ENCODE results near the gene RUNX2. TPM values are rescaled to one million over a fixed set of nuclear protein-coding genes. Genes with fewer than 3 reads are reported as not detected.

The RUNX2 gene
- total RNA-seq, 1 experiment from 2014 or later, result 3.8 TPM

DNA sequence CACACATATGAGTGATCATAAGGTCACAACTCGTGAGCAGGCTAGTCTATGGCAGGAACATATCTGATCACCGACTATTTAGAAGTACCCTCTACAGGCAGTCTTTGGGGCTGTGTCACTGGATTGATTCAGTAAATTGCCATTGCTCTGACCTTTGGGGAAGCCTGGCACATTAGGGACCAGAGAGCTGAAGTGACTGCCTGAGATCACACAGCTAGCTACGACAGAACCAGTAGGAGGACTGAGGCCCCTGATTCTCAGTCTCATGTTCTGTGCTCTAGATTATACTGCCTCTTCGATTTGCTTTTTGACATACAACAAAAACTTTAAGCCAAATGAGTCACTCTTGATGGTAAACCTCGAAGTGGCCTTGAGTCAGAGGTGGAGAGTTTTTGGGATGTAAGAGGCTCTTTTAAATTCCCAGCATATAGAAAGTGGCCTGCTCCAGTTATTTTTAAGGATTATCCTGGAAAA is 297.1 kb downstream of the RUNX2 start:
- CTCF ChIA-PET, result no interaction called here
- peak overlapping the region; percentile 45 for H3K4me2 ChIP-seq (ENCODE audit: low read length)

DNA sequence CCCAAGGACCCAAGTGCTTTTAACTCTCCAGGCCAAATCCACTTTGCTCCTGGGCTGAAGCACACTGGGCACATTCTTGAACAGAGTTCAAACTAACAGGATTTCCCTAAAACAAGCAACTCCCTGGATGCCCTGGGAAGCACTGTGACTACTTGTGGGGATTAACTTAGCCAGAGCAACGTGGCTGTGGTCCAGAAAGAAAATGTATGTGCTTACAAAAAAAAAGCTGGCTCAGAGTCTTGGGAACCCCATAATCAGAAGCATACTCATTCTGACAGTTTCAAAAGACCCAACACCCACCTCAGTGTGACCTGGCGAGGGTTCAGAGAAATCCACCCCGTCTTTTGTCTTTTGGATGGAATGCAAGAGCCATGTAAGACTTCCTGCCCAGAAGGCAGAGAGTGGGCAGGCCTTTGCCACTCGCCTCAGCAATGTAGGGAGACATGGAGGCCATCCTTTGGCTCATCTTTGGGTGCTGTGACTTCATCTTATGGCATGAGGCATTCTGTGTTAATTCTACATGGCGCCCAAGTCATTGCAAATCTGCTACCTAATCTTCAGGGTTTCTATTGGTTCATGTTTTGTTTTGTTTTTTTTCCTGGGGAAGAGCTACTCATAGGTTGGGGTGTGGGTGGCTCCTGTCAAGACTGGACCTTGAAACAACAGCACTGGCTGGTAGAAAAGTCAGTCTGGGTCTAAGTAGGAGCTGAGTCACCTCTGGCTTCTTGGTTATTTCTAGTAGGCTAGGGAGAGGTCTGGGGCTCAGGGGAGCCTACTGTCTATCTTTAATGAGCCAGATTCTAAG is 298.2 kb downstream of the RUNX2 start:
- ATAC-seq, result no peak

More for the DNA sequence above, 297.1 kb downstream of the RUNX2 start:
- POLR2A ChIA-PET (ENCODE audit: unreplicated experiment), result no interaction called here
- no TSS peak for BruUV-seq (replicated peaks)
- H2AFZ ChIP-seq (ENCODE audit: low read length), result peak overlapping the region; percentile 39; the same call in 1 of the 2 replicates
- ATAC-seq, result peak; percentile 85
- no peaks in the 10 kb centered on the region for H3K79me2 ChIP-seq (ENCODE audit: low read length)
- H3K4me1 ChIP-seq (ENCODE audit: insufficient read depth, low read length), result peaks cover 24% of the 10 kb centered on the region
- TF ChIP-seq EZH2 (IDR thresholded peaks at IDR 0.05; ENCODE audit: low read length, unreplicated experiment) (no peak), EZH2phosphoT487 (IDR thresholded peaks at IDR 0.05; ENCODE audit: borderline replicate concordance, low read length) (no peak)
- TF ChIP-seq, protein P1, sequence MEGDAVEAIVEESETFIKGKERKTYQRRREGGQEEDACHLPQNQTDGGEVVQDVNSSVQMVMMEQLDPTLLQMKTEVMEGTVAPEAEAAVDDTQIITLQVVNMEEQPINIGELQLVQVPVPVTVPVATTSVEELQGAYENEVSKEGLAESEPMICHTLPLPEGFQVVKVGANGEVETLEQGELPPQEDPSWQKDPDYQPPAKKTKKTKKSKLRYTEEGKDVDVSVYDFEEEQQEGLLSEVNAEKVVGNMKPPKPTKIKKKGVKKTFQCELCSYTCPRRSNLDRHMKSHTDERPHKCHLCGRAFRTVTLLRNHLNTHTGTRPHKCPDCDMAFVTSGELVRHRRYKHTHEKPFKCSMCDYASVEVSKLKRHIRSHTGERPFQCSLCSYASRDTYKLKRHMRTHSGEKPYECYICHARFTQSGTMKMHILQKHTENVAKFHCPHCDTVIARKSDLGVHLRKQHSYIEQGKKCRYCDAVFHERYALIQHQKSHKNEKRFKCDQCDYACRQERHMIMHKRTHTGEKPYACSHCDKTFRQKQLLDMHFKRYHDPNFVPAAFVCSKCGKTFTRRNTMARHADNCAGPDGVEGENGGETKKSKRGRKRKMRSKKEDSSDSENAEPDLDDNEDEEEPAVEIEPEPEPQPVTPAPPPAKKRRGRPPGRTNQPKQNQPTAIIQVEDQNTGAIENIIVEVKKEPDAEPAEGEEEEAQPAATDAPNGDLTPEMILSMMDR (conservative IDR thresholded peaks at IDR 0.05; ENCODE audit: low read depth, low read length), result no peak
- H3K27me3 ChIP-seq (ENCODE audit: low read length), result no peaks in the 10 kb centered on the region
- H3K9me3 ChIP-seq (ENCODE audit: low read length), result no peaks in the 10 kb centered on the region
- H3K4me3 ChIP-seq (ENCODE audit: low read length), result no peak overlapping the region
- peak overlapping the region; percentile 31; the same call in 1 of the 2 replicates for H3K9ac ChIP-seq (ENCODE audit: low read length)
- no peaks in the 10 kb centered on the region for H3F3A ChIP-seq (ENCODE audit: low read length, unreplicated experiment)
- H3K27ac ChIP-seq (ENCODE audit: low read length), result peak overlapping the region; percentile 70
- H4K20me1 ChIP-seq (ENCODE audit: low read length), result no peaks in the 10 kb centered on the region
- intact Hi-C loops (cut with micrococcal nuclease), result no loop called here
- no peaks in the 10 kb centered on the region for H3K36me3 ChIP-seq (ENCODE audit: low read depth, low read length)
- DNase-seq, result peak; percentile 77
- no peaks in the 10 kb centered on the region for H3K9me2 ChIP-seq (replicated peaks; ENCODE audit: low read length)

More for the DNA sequence above, 298.2 kb downstream of the RUNX2 start:
- Histone ChIP-seq H2AFZ (ENCODE audit: low read length) (no peak overlapping the region), H3K4me3 (ENCODE audit: low read length) (no peak overlapping the region), H3K27ac (ENCODE audit: low read length) (peak overlapping the region; percentile 70), H4K20me1 (ENCODE audit: low read length) (no peaks in the 10 kb centered on the region), H3K79me2 (ENCODE audit: low read length) (no peaks in the 10 kb centered on the region), H3K4me2 (ENCODE audit: low read length) (no peak overlapping the region), H3K27me3 (ENCODE audit: low read length) (no peaks in the 10 kb centered on the region), H3K9me2 (replicated peaks; ENCODE audit: low read length) (no peaks in the 10 kb centered on the region), H3F3A (ENCODE audit: low read length, unreplicated experiment) (no peaks in the 10 kb centered on the region), H3K9me3 (ENCODE audit: low read length) (no peaks in the 10 kb centered on the region), H3K36me3 (ENCODE audit: low read depth, low read length) (no peaks in the 10 kb centered on the region), H3K9ac (ENCODE audit: low read length) (no peak overlapping the region; the same call in 1 of the 2 replicates), H3K4me1 (ENCODE audit: insufficient read depth, low read length) (peaks cover 34% of the 10 kb centered on the region)
- POLR2A ChIA-PET (ENCODE audit: unreplicated experiment), result no interaction called here
- BruUV-seq (replicated peaks), result no TSS peak
- peak; percentile 33 for DNase-seq
- TF ChIP-seq EZH2phosphoT487 (IDR thresholded peaks at IDR 0.05; ENCODE audit: borderline replicate concordance, low read length), result no peak
- TF ChIP-seq, protein P1 (conservative IDR thresholded peaks at IDR 0.05; ENCODE audit: low read depth, low read length), result no peak
- no peak for TF ChIP-seq EZH2 (IDR thresholded peaks at IDR 0.05; ENCODE audit: low read length, unreplicated experiment)
- intact Hi-C loops (cut with micrococcal nuclease), result no loop called here
- CTCF ChIA-PET, result no interaction called here

All from PC-3 (cell line).